HL-60 (cell line): ENCODE results near the gene FAHD1.

ENCODE experiments used
- DNase-seq, 2 experiments: peaks; one replicate each; pipeline ENCODE4 v3.0.0-alpha.2; 2010 to 2020; ENCODE audit warnings: low read depth in 1 of 2, low spot score in 1 of 2
- H3K27ac ChIP-seq: fragments of 250-450 bp; sonication (Bioruptor Pico); replicated peaks from 2 replicates; pipeline ENCODE4 v1.5.1; 2020; ENCODE audit warnings: mild to moderate bottlenecking, moderate library complexity
- H3K27me3 ChIP-seq: fragments of 250-450 bp; sonication (Bioruptor Pico); 2 replicates; pipeline ENCODE4 v1.5.1; 2021; ENCODE audit warnings: mild to moderate bottlenecking, moderate library complexity; ENCODE audit not compliant: insufficient read depth, poor library complexity, severe bottlenecking
- H3K4me3 ChIP-seq: replicated peaks from 2 replicates; pipeline ENCODE4 v1.5.1; 2011; ENCODE audit warnings: mild to moderate bottlenecking, control low read depth, low read length; ENCODE audit not compliant: insufficient read depth
- GABPA ChIP-seq: IDR thresholded peaks from 2 replicates; pipeline ENCODE4 v1.6.1; 2012; ENCODE audit warnings: low read depth
- POLR2AphosphoS5 ChIP-seq: IDR thresholded peaks from 2 replicates; pipeline ENCODE4 v1.6.1; 2012; ENCODE audit warnings: low read depth
- REST ChIP-seq: IDR thresholded peaks from 2 replicates; pipeline ENCODE4 v1.6.1; 2012; ENCODE audit warnings: low read depth; ENCODE audit not compliant: insufficient replicate concordance
- SPI1 ChIP-seq: IDR thresholded peaks from 2 replicates; pipeline ENCODE4 v1.6.1; 2012; ENCODE audit warnings: low read depth, mild to moderate bottlenecking, borderline replicate concordance
- TF ChIP-seq, protein P1 (sequence below): IDR thresholded peaks from one replicate; pipeline ENCODE4 v1.5.1; 2011; ENCODE audit warnings: low read length, control low read depth, inconsistent platforms; ENCODE audit not compliant: insufficient read depth

Gene FAHD1

DNA sequence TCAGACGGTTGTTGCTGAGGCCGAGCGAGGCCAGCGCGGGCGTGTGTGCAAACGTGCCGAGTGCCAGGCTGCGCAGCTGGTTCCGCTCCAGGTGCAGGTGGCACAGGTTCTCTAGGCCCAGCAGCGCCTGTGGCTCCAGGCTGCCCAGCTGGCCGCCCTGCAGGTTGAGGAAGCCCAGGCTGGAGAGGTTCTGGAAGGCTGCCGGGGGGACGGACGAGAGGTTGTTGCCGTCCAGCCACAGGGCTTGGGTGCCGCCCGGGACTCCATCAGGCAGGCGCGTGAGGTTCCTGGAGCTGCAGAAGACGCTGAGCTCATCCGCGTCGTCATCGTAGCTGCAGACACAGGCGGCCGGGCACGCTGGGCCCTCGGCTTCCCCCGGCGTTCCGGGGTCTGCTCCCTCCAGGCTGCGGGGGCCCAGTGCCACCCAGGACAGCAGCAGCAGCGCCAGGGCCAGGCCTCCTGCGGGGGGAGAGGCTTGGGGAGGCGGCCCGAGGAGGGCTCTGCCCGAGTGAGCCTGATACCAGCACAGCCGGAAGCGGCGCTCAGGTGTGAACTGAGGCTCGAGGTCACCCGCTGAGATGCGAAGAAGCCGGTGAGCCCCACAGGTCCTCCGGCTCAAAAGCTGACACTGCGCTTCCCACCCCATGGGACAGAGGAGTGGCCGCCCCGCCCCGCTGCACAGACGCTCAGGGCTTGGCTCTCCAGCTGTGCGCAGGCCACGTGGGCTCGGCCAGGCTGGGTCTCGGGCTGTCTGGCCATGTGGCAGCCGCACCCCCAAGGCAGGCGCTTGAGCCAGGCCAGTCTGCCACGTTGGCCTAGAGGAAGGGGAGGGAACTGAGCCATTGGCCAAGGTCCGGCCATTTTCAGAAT, 34.8 kb upstream of the FAHD1 start:
- Histone ChIP-seq H3K27me3 (no peaks in the 10 kb centered on the region), H3K27ac (no peak overlapping the region), H3K4me3 (no peak overlapping the region)
- DNase-seq: no peak
- TF ChIP-seq, protein P1, sequence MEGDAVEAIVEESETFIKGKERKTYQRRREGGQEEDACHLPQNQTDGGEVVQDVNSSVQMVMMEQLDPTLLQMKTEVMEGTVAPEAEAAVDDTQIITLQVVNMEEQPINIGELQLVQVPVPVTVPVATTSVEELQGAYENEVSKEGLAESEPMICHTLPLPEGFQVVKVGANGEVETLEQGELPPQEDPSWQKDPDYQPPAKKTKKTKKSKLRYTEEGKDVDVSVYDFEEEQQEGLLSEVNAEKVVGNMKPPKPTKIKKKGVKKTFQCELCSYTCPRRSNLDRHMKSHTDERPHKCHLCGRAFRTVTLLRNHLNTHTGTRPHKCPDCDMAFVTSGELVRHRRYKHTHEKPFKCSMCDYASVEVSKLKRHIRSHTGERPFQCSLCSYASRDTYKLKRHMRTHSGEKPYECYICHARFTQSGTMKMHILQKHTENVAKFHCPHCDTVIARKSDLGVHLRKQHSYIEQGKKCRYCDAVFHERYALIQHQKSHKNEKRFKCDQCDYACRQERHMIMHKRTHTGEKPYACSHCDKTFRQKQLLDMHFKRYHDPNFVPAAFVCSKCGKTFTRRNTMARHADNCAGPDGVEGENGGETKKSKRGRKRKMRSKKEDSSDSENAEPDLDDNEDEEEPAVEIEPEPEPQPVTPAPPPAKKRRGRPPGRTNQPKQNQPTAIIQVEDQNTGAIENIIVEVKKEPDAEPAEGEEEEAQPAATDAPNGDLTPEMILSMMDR: no peak
- no peak for TF ChIP-seq SPI1
- no peak for TF ChIP-seq REST
- TF ChIP-seq GABPA: no peak
- no peak for TF ChIP-seq POLR2AphosphoS5

GRCh38 chr16:1792836-1793577, 34.0 kb upstream of the FAHD1 start:
- no peak for DNase-seq
- Histone ChIP-seq H3K27me3 (no peaks in the 10 kb centered on the region), H3K27ac (no peak overlapping the region), H3K4me3 (no peak overlapping the region)
- TF ChIP-seq POLR2AphosphoS5: no peak
- TF ChIP-seq REST: no peak
- TF ChIP-seq GABPA: no peak
- TF ChIP-seq, protein P1: no peak
- no peak for TF ChIP-seq SPI1

- TF ChIP-seq, protein P1: no peak
- TF ChIP-seq GABPA (no peak), SPI1 (no peak), POLR2AphosphoS5 (no peak), REST (no peak)
- no peak within 1 kb of the TSS for H3K4me3 ChIP-seq
- H3K27ac ChIP-seq: no peak within 1 kb of the TSS
- no peaks in the 10 kb centered on the region for H3K27me3 ChIP-seq
- no peak for DNase-seq
These were observed 33.3 kb upstream of the FAHD1 start, which contains the start of gene IGFALS for GRCh38 chr16:1793578-1794220. Gene IGFALS (minus strand): TSS chr16:1793705. CDS start chr16:1793652, 53 bp downstream.
